Breast epithelium (tissue), 3 donors: ENCODE data around the gene FCMR.

ENCODE experiments used
- POLR2A ChIP-seq: fragments of 450-650 bp; IDR thresholded peaks from one replicate; pipeline ENCODE4 v1.6.1; 2016; ENCODE audit warnings: antibody characterized with exemption, mild to moderate bottlenecking, moderate library complexity
- TF ChIP-seq, protein P1 (sequence below), 3 donors: fragments of 450-650 bp; IDR thresholded peaks; one replicate each; pipeline ENCODE4 v1.5.1; 2016 to 2017; ENCODE audit warnings: antibody characterized with exemption in 3 of 3, mild to moderate bottlenecking in 3 of 3, moderate library complexity in 3 of 3

GRCh38 chr1:206945779-206946178 is 24.0 kb upstream of the FCMR start:
- TF ChIP-seq, protein P1, sequence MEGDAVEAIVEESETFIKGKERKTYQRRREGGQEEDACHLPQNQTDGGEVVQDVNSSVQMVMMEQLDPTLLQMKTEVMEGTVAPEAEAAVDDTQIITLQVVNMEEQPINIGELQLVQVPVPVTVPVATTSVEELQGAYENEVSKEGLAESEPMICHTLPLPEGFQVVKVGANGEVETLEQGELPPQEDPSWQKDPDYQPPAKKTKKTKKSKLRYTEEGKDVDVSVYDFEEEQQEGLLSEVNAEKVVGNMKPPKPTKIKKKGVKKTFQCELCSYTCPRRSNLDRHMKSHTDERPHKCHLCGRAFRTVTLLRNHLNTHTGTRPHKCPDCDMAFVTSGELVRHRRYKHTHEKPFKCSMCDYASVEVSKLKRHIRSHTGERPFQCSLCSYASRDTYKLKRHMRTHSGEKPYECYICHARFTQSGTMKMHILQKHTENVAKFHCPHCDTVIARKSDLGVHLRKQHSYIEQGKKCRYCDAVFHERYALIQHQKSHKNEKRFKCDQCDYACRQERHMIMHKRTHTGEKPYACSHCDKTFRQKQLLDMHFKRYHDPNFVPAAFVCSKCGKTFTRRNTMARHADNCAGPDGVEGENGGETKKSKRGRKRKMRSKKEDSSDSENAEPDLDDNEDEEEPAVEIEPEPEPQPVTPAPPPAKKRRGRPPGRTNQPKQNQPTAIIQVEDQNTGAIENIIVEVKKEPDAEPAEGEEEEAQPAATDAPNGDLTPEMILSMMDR (IDR thresholded peaks at IDR 0.05): no peak
- TF ChIP-seq POLR2A: no peak
